NB4 (cell line): Measurements from ENCODE around the gene LBX1.

ENCODE experiments used
- MYC ChIP-seq: IDR thresholded peaks from 2 replicates; pipeline ENCODE4 v1.6.1; 2011; ENCODE audit warnings: low read depth, low read length
- POLR2A ChIP-seq: IDR thresholded peaks from 2 replicates; pipeline ENCODE4 v1.6.1; 2011; ENCODE audit warnings: mild to moderate bottlenecking; ENCODE audit not compliant: insufficient read length; ENCODE audit errors: extremely low read depth
- TF ChIP-seq, protein P1 (sequence below): IDR thresholded peaks from 2 replicates; pipeline ENCODE4 v1.6.1; 2011; ENCODE audit warnings: low read depth, low read length
- TF ChIP-seq, protein P2 (sequence below): IDR thresholded peaks from one replicate; pipeline ENCODE4 v1.5.1; 2012; ENCODE audit warnings: low read depth, low read length

DNA sequence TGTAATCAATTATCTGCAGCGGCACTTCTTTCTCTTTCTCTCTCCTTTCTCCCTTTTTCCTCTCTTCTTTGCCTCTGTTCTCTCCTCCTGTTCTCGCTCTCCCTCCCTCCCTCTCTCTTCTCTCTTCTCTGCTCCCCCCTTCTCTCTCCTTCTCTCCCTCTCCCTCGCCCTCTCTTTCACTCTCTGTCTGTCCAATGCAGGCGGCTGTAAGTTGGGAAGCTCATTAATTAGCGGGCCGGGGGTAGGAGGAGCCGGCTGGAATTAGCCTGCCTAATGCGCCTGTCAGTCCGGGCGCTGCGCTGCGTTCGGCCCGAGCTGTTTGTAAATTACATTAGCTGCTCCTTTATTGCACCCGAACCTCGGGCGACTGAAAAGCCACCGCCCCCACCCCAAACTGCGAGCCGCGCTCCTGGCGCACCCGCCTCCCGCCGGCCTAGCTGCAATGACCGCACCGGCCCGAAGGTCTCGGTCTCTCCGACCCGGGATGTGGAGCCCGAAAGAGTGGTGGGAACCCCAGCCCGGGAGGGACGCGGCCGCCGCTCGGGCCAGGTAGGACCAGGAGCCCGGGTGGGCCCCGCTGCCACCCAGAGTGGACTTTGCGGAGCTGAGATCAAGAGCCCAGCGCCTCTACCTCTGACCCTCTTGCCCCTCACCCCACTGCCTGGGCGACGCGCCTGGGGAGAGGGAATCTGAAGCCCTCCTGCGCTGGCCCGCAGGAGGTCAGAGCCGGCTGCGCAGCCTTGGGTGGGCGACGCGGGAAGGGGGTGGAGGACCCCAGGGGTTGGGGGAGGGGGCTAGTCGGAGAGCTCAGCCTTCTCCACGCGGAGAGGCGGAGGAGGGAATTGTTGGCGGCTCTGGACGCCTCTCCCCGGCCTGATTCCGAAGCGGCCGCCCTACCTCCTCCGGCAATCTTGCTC lies at the start of gene LBX1:
- TF ChIP-seq, protein P1, sequence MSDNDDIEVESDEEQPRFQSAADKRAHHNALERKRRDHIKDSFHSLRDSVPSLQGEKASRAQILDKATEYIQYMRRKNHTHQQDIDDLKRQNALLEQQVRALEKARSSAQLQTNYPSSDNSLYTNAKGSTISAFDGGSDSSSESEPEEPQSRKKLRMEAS: no peak
- TF ChIP-seq, protein P2, sequence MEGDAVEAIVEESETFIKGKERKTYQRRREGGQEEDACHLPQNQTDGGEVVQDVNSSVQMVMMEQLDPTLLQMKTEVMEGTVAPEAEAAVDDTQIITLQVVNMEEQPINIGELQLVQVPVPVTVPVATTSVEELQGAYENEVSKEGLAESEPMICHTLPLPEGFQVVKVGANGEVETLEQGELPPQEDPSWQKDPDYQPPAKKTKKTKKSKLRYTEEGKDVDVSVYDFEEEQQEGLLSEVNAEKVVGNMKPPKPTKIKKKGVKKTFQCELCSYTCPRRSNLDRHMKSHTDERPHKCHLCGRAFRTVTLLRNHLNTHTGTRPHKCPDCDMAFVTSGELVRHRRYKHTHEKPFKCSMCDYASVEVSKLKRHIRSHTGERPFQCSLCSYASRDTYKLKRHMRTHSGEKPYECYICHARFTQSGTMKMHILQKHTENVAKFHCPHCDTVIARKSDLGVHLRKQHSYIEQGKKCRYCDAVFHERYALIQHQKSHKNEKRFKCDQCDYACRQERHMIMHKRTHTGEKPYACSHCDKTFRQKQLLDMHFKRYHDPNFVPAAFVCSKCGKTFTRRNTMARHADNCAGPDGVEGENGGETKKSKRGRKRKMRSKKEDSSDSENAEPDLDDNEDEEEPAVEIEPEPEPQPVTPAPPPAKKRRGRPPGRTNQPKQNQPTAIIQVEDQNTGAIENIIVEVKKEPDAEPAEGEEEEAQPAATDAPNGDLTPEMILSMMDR: no peak
- TF ChIP-seq POLR2A (no peak), MYC (no peak)
